ENCODE results near the gene HLF. TPM values are rescaled to one million over a fixed set of nuclear protein-coding genes. Genes with fewer than 3 reads are reported as not detected.

Gene HLF
- total and polyA plus RNA-seq, 2 of the 4 experiments (the other 2 are of a cell fraction): 0.18 TPM; not detected in 1

GRCh38 chr17:55228683-55229192, 36.0 kb upstream of the HLF start:
- ChIA-PET POLR2A (ENCODE audit: unreplicated experiment) (no interaction called here), CTCF (no interaction called here)
- no TSS peak for BruUV-seq (replicated peaks)
- Histone ChIP-seq H3K9me3 (ENCODE audit: control insufficient read depth, insufficient read depth, low read length) (no peaks in the 10 kb centered on the region), H3K23ac (ENCODE audit: low read depth, low read length) (no peak overlapping the region), H3K18ac (ENCODE audit: low read depth, low read length) (no peak overlapping the region), H2AK9ac (replicated peaks; ENCODE audit: low read depth, low read length, poor library complexity) (no peak overlapping the region), H2BK15ac (ENCODE audit: low read depth, low read length) (no peak overlapping the region), H3K4me1 (ENCODE audit: control insufficient read depth, insufficient read depth, low read length) (no peaks in the 10 kb centered on the region), H3K4ac (ENCODE audit: low read depth, low read length) (no peak overlapping the region), H2AK5ac (ENCODE audit: low read depth, low read length) (no peak overlapping the region), H4K91ac (ENCODE audit: insufficient read depth, low read depth, low read length) (no peak overlapping the region), H3K56ac (ENCODE audit: extremely low read depth, insufficient read depth, low read length) (no peak overlapping the region), H3K27me3 (ENCODE audit: control insufficient read depth, insufficient read depth, low read length) (peaks cover 3% of the 10 kb centered on the region; the same call in 1 of the 2 replicates), H2BK5ac (ENCODE audit: low read depth, low read length, poor library complexity, severe bottlenecking) (no peak overlapping the region), H4K8ac (ENCODE audit: low read depth in 2 of 2, low read length in 2 of 2) (no peak overlapping the region), H3K79me1 (ENCODE audit: low read depth in 1 of 2, low read length in 2 of 2) (no peaks in the 10 kb centered on the region), H2BK20ac (ENCODE audit: low read depth, low read length) (no peak overlapping the region), H2BK120ac (ENCODE audit: low read depth, low read length) (no peak overlapping the region), H3K4me3 (ENCODE audit: insufficient read depth, low read depth, low read length) (no peak overlapping the region), H3K27ac (ENCODE audit: insufficient read depth, low read length) (no peak overlapping the region), H3K36me3 (ENCODE audit: control insufficient read depth, insufficient read depth, low read length) (no peaks in the 10 kb centered on the region), H4K20me1 (ENCODE audit: insufficient read depth, low read length) (no peaks in the 10 kb centered on the region), H3K9ac (ENCODE audit: low read depth, low read length) (no peak overlapping the region), H3K9me1 (ENCODE audit: insufficient read depth, low read length) (no peaks in the 10 kb centered on the region), H3K4me2 (ENCODE audit: low read depth, low read length) (no peak overlapping the region), H3K14ac (replicated peaks; ENCODE audit: low read depth, low read length) (no peak overlapping the region), H2AFZ (replicated peaks; ENCODE audit: low read length, poor library complexity) (no peak overlapping the region), H4K5ac (ENCODE audit: low read depth, low read length) (no peak overlapping the region)
- intact Hi-C loops (cut with micrococcal nuclease) (no loop called here), dilution Hi-C loops (cut with HindIII; ENCODE audit: low sequenced_read_pairs, unreplicated experiment) (no loop called here), in situ Hi-C loops (cut with MboI; ENCODE audit: low sequenced_read_pairs) (no loop called here)
- DNase-seq (no peak), ATAC-seq (ENCODE audit: low read depth) (no peak)
- WGBS, 2 experiments (ENCODE audit: extremely low coverage in 2 of 2, insufficient read length in 1 of 2): 80% methylated on average over 1 of the region's 6 CpGs; no CpG with 5 or more reads in 1 of the 2 experiments
- TF ChIP-seq ELK1 (IDR thresholded peaks at IDR 0.05; ENCODE audit: borderline replicate concordance, low read depth, low read length) (no peak), POLR2A (IDR thresholded peaks at IDR 0.05; ENCODE audit: low read depth, low read length) (no peak), MAFK (IDR thresholded peaks at IDR 0.05; ENCODE audit: low read depth, low read length) (no peak), CEBPB (IDR thresholded peaks at IDR 0.05; ENCODE audit: low read depth, low read length) (no peak), SMC3 (IDR thresholded peaks at IDR 0.05; ENCODE audit: low read depth, low read length) (no peak), USF2 (IDR thresholded peaks at IDR 0.05; ENCODE audit: low read depth, low read length) (no peak), MAZ (IDR thresholded peaks at IDR 0.05; ENCODE audit: borderline replicate concordance, low read depth, low read length) (no peak), RAD21 (IDR thresholded peaks at IDR 0.05; ENCODE audit: low read length) (no peak), RCOR1 (IDR thresholded peaks at IDR 0.05; ENCODE audit: insufficient replicate concordance, low read length) (no peak)

All from IMR-90 (cell line).